Measurements from ENCODE around the gene C14orf93.

- TF ChIP-seq PCBP2 (IDR thresholded peaks at IDR 0.05; ENCODE audit: low read depth, low read length, poor library complexity, severe bottlenecking) (no peak), RAD21 (CRISPR knock-in tag; conservative IDR thresholded peaks at IDR 0.05 in 1 of 2, IDR thresholded peaks at IDR 0.05 in 1 of 2) (no peak), EP300 (IDR thresholded peaks at IDR 0.05; ENCODE audit: low read length) (no peak), ZEB2 (IDR thresholded peaks at IDR 0.05) (no peak), HMG20A (CRISPR knock-in tag; conservative IDR thresholded peaks at IDR 0.05) (no peak), KAT8 (IDR thresholded peaks at IDR 0.05; ENCODE audit: low read depth) (no peak), TCF7 (IDR thresholded peaks at IDR 0.05; ENCODE audit: borderline replicate concordance) (no peak), KDM5B (IDR thresholded peaks at IDR 0.05; ENCODE audit: insufficient replicate concordance, low read depth, low read length) (no peak)
- TF ChIP-seq, protein P1, sequence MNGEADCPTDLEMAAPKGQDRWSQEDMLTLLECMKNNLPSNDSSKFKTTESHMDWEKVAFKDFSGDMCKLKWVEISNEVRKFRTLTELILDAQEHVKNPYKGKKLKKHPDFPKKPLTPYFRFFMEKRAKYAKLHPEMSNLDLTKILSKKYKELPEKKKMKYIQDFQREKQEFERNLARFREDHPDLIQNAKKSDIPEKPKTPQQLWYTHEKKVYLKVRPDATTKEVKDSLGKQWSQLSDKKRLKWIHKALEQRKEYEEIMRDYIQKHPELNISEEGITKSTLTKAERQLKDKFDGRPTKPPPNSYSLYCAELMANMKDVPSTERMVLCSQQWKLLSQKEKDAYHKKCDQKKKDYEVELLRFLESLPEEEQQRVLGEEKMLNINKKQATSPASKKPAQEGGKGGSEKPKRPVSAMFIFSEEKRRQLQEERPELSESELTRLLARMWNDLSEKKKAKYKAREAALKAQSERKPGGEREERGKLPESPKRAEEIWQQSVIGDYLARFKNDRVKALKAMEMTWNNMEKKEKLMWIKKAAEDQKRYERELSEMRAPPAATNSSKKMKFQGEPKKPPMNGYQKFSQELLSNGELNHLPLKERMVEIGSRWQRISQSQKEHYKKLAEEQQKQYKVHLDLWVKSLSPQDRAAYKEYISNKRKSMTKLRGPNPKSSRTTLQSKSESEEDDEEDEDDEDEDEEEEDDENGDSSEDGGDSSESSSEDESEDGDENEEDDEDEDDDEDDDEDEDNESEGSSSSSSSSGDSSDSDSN (IDR thresholded peaks at IDR 0.05; ENCODE audit: borderline replicate concordance in 1 of 2, low read depth in 2 of 2, low read length in 2 of 2), result no peak
These were observed 7.1 kb upstream of the C14orf93 start for GRCh38 chr14:23017091-23017490.
